WERI-Rb-1 (cell line): Measurements from ENCODE around the gene NEDD8.
A peak's percentile ranks its signal among the peaks of the same experiment; 100 is the strongest.

ENCODE experiments used
- DNase-seq: peaks from one replicate; pipeline ENCODE4 v3.0.0-alpha.2; 2020
- H3K27ac ChIP-seq: fragments of 250-450 bp; sonication (Bioruptor Pico); 2 replicates; pipeline ENCODE4 v1.5.1; 2020; ENCODE audit warnings: mild to moderate bottlenecking, moderate library complexity
- H3K27me3 ChIP-seq: fragments of 250-450 bp; sonication (Bioruptor Pico); 2 replicates; pipeline ENCODE4 v1.5.1; 2021; ENCODE audit warnings: mild to moderate bottlenecking, low read depth, moderate library complexity; ENCODE audit not compliant: insufficient read depth, severe bottlenecking
- H3K36me3 ChIP-seq: fragments of 250-450 bp; sonication (Bioruptor Pico); 2 replicates; pipeline ENCODE4 v1.5.1; 2020; ENCODE audit warnings: mild to moderate bottlenecking, moderate library complexity
- H3K4me3 ChIP-seq: 2 replicates; pipeline ENCODE4 v1.5.1; 2011; ENCODE audit warnings: low read depth, mild to moderate bottlenecking, control low read depth, low read length
- H3K9me3 ChIP-seq: fragments of 250-450 bp; sonication (Bioruptor Pico); 2 replicates; pipeline ENCODE4 v1.5.1; 2021; ENCODE audit warnings: mild to moderate bottlenecking, moderate library complexity; ENCODE audit not compliant: severe bottlenecking
- CTCF ChIP-seq: IDR thresholded peaks from 2 replicates; pipeline ENCODE4 v1.5.1; 2011; ENCODE audit warnings: low read depth, mild to moderate bottlenecking, control low read depth, inconsistent platforms, low read length

NEDD8 gene

GRCh38 chr14:24271834-24272263, 39.7 kb upstream of the NEDD8 start:
- DNase-seq = no peak
- peak overlapping the region; percentile 94 for H3K27ac ChIP-seq
- peak overlapping the region; percentile 65 for H3K4me3 ChIP-seq
- no peaks in the 10 kb centered on the region for H3K9me3 ChIP-seq
- TF ChIP-seq CTCF = no peak
- no peaks in the 10 kb centered on the region for H3K27me3 ChIP-seq
- H3K36me3 ChIP-seq = no peaks in the 10 kb centered on the region

GRCh38 chr14:24271134-24271833, 39.1 kb upstream of the NEDD8 start, which contains the start of gene RABGGTA:
RABGGTA (minus strand) TSS chr14:24271597; CDS start chr14:24271115, 482 bp downstream.
- peak within 1 kb of the TSS; percentile 65 for H3K4me3 ChIP-seq
- H3K27ac ChIP-seq = peak within 1 kb of the TSS; percentile 94
- DNase-seq = peak; percentile 91
- H3K9me3 ChIP-seq = no peaks in the 10 kb centered on the region
- peak; percentile 88 for TF ChIP-seq CTCF
- no peaks in the 10 kb centered on the region for H3K36me3 ChIP-seq
- H3K27me3 ChIP-seq = no peaks in the 10 kb centered on the region

GRCh38 chr14:24270537-24271133, 38.5 kb upstream of the NEDD8 start:
- no peak for DNase-seq
- peak overlapping the region; percentile 94 for H3K27ac ChIP-seq

GRCh38 chr14:24269910-24270536, 37.9 kb upstream of the NEDD8 start:
- no peak for DNase-seq
- Histone ChIP-seq H3K4me3 (no peak overlapping the region), H3K36me3 (no peaks in the 10 kb centered on the region), H3K9me3 (no peaks in the 10 kb centered on the region), H3K27ac (no peak overlapping the region), H3K27me3 (no peaks in the 10 kb centered on the region)
- TF ChIP-seq CTCF = no peak

More at GRCh38 chr14:24270537-24271133, 38.5 kb upstream of the NEDD8 start:
- TF ChIP-seq CTCF = no peak
- Histone ChIP-seq H3K36me3 (no peaks in the 10 kb centered on the region), H3K4me3 (peak overlapping the region; percentile 65), H3K27me3 (no peaks in the 10 kb centered on the region), H3K9me3 (no peaks in the 10 kb centered on the region)

- Histone ChIP-seq H3K27ac (no peak overlapping the region), H3K36me3 (no peaks in the 10 kb centered on the region)
Measured at GRCh38 chr14:24269368-24269767, 37.2 kb upstream of the NEDD8 start.

More at GRCh38 chr14:24269368-24269767, 37.2 kb upstream of the NEDD8 start:
- Histone ChIP-seq H3K27me3 (no peaks in the 10 kb centered on the region), H3K9me3 (no peaks in the 10 kb centered on the region), H3K4me3 (no peak overlapping the region)
- TF ChIP-seq CTCF = no peak
- DNase-seq = no peak
